Stimulated activated CD4-positive, alpha-beta T cell treated with anti-CD3 and anti-CD28 coated beads, Interleukin-2, amount 100 ng/mL, for 24 hours (primary cell): ENCODE measurements around the gene REC114.

Experiments
- DNase-seq, 2 donors: peaks; one replicate each; pipeline ENCODE4 v3.0.0-alpha.2; 2020

Gene REC114

GRCh38 chr15:73582851-73583379 is 140.0 kb downstream of the REC114 start:
- DNase-seq: no peak

GRCh38 chr15:73583544-73583943 is 140.6 kb downstream of the REC114 start:
- DNase-seq: no peak

- no peak for DNase-seq
Measured at GRCh38 chr15:73584699-73585420, 141.9 kb downstream of the REC114 start.

- DNase-seq: no peak
Measured at GRCh38 chr15:73585871-73586654, 143.1 kb downstream of the REC114 start.

- DNase-seq: no peak
Measured at GRCh38 chr15:73589766-73590165, 146.8 kb downstream of the REC114 start.

GRCh38 chr15:73590263-73590662 is 147.3 kb downstream of the REC114 start:
- no peak for DNase-seq

- no peak for DNase-seq
Measured at GRCh38 chr15:73593304-73594074, 150.5 kb downstream of the REC114 start.

- DNase-seq: no peak
Measured at GRCh38 chr15:73594109-73594508, 151.1 kb downstream of the REC114 start.

- no peak for DNase-seq
Measured at GRCh38 chr15:73596174-73596573, 153.2 kb downstream of the REC114 start.

GRCh38 chr15:73597036-73597638 is 154.2 kb downstream of the REC114 start:
- DNase-seq: no peak

GRCh38 chr15:73598530-73599160 is 155.7 kb downstream of the REC114 start:
- DNase-seq: no peak

- no peak for DNase-seq
Measured at GRCh38 chr15:73599934-73600333, 157.0 kb downstream of the REC114 start.

GRCh38 chr15:73600413-73601335 is 157.7 kb downstream of the REC114 start:
- DNase-seq: no peak

GRCh38 chr15:73601451-73602445 is 158.8 kb downstream of the REC114 start:
- DNase-seq: no peak

- no peak for DNase-seq
Measured at GRCh38 chr15:73602446-73602843, 159.5 kb downstream of the REC114 start.

GRCh38 chr15:73602992-73603391 is 160.0 kb downstream of the REC114 start:
- no peak for DNase-seq

GRCh38 chr15:73604477-73604876 is 161.5 kb downstream of the REC114 start:
- no peak for DNase-seq

GRCh38 chr15:73605759-73606436 is 162.9 kb downstream of the REC114 start:
- no peak for DNase-seq

- DNase-seq: no peak
Measured at GRCh38 chr15:73607405-73607804, 164.4 kb downstream of the REC114 start.
